Measurements from ENCODE around the gene MFGE8.

DNA sequence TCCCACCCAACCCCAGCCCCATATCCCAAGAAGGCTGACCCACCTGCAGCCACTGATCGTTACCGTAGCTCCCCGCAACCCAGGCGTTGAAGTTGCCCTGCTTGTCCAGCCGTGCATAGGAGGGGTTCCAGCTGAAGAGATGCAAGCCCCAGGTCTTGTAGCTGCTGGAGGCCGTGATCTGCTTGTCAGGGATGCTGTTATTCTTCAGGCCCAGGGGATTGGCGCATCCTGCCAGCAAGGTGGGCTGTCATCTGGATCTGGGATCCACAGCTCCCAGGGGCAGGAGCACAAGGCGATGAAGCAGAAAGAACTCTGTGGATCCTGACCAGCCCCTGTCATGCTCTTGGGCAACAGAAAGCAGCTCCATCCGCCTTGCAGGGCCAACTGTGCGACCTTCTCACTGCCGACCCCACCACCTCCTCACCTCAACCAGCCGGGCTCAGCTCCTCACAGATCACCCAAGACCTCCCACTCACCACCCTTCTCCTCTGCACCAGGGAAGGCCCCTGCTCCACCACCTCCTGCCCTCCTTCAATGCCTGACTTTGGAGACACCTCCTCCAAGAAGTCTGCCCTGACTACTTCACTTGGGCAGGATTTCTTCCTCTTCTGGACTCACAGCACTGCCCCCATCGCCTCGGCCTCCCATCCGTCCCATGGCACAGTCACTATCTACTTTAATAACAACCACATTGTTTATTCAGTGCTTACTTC is 11.5 kb downstream of the MFGE8 start:
- TF ChIP-seq, protein P1, sequence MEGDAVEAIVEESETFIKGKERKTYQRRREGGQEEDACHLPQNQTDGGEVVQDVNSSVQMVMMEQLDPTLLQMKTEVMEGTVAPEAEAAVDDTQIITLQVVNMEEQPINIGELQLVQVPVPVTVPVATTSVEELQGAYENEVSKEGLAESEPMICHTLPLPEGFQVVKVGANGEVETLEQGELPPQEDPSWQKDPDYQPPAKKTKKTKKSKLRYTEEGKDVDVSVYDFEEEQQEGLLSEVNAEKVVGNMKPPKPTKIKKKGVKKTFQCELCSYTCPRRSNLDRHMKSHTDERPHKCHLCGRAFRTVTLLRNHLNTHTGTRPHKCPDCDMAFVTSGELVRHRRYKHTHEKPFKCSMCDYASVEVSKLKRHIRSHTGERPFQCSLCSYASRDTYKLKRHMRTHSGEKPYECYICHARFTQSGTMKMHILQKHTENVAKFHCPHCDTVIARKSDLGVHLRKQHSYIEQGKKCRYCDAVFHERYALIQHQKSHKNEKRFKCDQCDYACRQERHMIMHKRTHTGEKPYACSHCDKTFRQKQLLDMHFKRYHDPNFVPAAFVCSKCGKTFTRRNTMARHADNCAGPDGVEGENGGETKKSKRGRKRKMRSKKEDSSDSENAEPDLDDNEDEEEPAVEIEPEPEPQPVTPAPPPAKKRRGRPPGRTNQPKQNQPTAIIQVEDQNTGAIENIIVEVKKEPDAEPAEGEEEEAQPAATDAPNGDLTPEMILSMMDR (IDR thresholded peaks at IDR 0.05): no peak
- TF ChIP-seq POLR2A (IDR thresholded peaks at IDR 0.05): no peak
